Measurements from ENCODE around the gene VCL. TPM values are rescaled to one million over a fixed set of nuclear protein-coding genes. Genes with fewer than 3 reads are reported as not detected.
A peak's percentile ranks its signal among the peaks of the same experiment; 100 is the strongest.

VCL gene
- total and polyA plus RNA-seq, 9 of the 15 experiments (the other 6 are each of a cell fraction or from before 2014, with no cell fraction given), result 29.8 to 186 (median 76.4) TPM

DNA sequence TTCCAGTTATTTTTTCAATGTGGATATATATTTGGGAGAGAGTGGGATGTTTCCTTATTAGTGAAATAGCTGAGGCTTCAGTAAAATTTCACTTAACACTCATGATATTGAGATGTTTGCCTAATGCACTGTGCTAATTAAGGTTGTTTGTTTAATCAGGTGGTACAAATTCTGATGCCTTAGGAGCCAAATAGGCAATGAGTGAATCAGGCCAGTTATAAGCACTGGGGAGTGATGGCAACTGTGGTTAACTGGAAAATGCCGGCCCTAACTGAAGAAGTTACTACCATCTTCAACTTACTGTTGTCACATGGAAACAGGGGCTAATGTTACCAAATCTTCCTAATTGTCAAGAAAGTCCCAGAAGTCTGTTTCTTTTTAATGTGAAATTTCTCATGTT is 32.0 kb downstream of the VCL start:
- 0 out of 2 replicates have a peak, but pooled peaks cover 4% of the 10 kb centered on the region for H4K20me1 ChIP-seq (replicated peaks; ENCODE audit: control insufficient read depth, insufficient read depth, low read length)
- intact Hi-C loops (cut with micrococcal nuclease), result no loop called here
- H3K79me2 ChIP-seq (ENCODE audit: control insufficient read depth, insufficient read depth, low read length), result peaks cover 82% of the 10 kb centered on the region
- H3K9ac ChIP-seq (ENCODE audit: insufficient read depth in 1 of 2, low read depth in 2 of 2, low read length in 2 of 2), result no peak overlapping the region
- ChIA-PET POLR2A (interaction anchor here (0.7 to 4.5 kb wide), 7 partner anchors 9 to 32 kb away, joined by 3 to 20 read pairs (median 4); partner anchors contain the start of gene VCL), CTCF (ENCODE audit: low intra/inter-chr PET ratio) (no interaction called here)
- H3K4me3 ChIP-seq, result no peak overlapping the region
- H3K4me1 ChIP-seq (replicated peaks in 1 of 2; ENCODE audit: control insufficient read depth in 2 of 2, insufficient read depth in 2 of 2, low read length in 2 of 2), result peaks cover 12 to 57% of the 10 kb centered on the region in 2 experiments
- H2AFZ ChIP-seq (ENCODE audit: low read depth, low read length), result no peak overlapping the region
- H3K27me3 ChIP-seq (ENCODE audit: control insufficient read depth in 2 of 2, insufficient read depth in 2 of 2, low read length in 2 of 2), result no peaks in the 10 kb centered on the region
- H3K36me3 ChIP-seq (ENCODE audit: control insufficient read depth, insufficient read depth, low read length), result peaks cover 54% of the 10 kb centered on the region
- H3K4me2 ChIP-seq (ENCODE audit: insufficient read depth, low read length), result no peak overlapping the region
- ATAC-seq (no peak), DNase-seq (ENCODE audit: extremely low read depth in 1 of 4, low spot score in 3 of 4) (no peak), FAIRE-seq (no peak)
- H3K9me1 ChIP-seq (ENCODE audit: control insufficient read depth, insufficient read depth, low read length), result no peaks in the 10 kb centered on the region
- BruUV-seq (replicated peaks), result no TSS peak
- H3K9me3 ChIP-seq (replicated peaks; ENCODE audit: control insufficient read depth, insufficient read depth, low read depth, low read length), result no peaks in the 10 kb centered on the region
- 95% methylated on average over 1 of the region's 1 CpG for WGBS (ENCODE audit: insufficient coverage, low coverage, missing lambda C conversion rate)
- in situ Hi-C loops (cut with MboI), result no loop called here
- peak overlapping the region; percentile 19; the same call in 2 of the 3 replicates for H3K27ac ChIP-seq (ENCODE audit: extremely low read depth, low read depth, low read length)
- TF ChIP-seq TSC22D4 (tag; IDR thresholded peaks at IDR 0.05) (no peak), POLR2A (conservative IDR thresholded peaks at IDR 0.05) (no peak), PHF21A (IDR thresholded peaks at IDR 0.05; ENCODE audit: borderline replicate concordance, low read depth) (no peak), BCOR (IDR thresholded peaks at IDR 0.05) (no peak), ZNF23 (CRISPR knock-in tag; IDR thresholded peaks at IDR 0.05) (no peak), ZNF778 (CRISPR knock-in tag; IDR thresholded peaks at IDR 0.05) (no peak), SREBF1 (IDR thresholded peaks at IDR 0.05; ENCODE audit: borderline replicate concordance, low read depth, low read length) (no peak), EWSR1 (IDR thresholded peaks at IDR 0.05; ENCODE audit: borderline replicate concordance, low read depth, partially characterized antibody) (no peak)
- TF ChIP-seq, protein P1, sequence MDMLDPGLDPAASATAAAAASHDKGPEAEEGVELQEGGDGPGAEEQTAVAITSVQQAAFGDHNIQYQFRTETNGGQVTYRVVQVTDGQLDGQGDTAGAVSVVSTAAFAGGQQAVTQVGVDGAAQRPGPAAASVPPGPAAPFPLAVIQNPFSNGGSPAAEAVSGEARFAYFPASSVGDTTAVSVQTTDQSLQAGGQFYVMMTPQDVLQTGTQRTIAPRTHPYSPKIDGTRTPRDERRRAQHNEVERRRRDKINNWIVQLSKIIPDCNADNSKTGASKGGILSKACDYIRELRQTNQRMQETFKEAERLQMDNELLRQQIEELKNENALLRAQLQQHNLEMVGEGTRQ (CRISPR knock-in tag; IDR thresholded peaks at IDR 0.05), result no peak
- TF ChIP-seq, protein P2, sequence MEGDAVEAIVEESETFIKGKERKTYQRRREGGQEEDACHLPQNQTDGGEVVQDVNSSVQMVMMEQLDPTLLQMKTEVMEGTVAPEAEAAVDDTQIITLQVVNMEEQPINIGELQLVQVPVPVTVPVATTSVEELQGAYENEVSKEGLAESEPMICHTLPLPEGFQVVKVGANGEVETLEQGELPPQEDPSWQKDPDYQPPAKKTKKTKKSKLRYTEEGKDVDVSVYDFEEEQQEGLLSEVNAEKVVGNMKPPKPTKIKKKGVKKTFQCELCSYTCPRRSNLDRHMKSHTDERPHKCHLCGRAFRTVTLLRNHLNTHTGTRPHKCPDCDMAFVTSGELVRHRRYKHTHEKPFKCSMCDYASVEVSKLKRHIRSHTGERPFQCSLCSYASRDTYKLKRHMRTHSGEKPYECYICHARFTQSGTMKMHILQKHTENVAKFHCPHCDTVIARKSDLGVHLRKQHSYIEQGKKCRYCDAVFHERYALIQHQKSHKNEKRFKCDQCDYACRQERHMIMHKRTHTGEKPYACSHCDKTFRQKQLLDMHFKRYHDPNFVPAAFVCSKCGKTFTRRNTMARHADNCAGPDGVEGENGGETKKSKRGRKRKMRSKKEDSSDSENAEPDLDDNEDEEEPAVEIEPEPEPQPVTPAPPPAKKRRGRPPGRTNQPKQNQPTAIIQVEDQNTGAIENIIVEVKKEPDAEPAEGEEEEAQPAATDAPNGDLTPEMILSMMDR (IDR thresholded peaks at IDR 0.05 in 2 of 3, conservative IDR thresholded peaks at IDR 0.05 in 1 of 3; ENCODE audit: insufficient read depth in 2 of 3, low read depth in 1 of 3, low read length in 3 of 3), result no peak

Measured in K562 (cell line).